IMR-90 (cell line): Measurements from ENCODE around the gene VHLL.

Experiments used
- CEBPB ChIP-seq: IDR thresholded peaks from 2 replicates; pipeline ENCODE4 v1.6.1; 2012; ENCODE audit warnings: low read depth, low read length, improper control_type of control experiment
- CHD1 ChIP-seq: IDR thresholded peaks from 2 replicates; pipeline ENCODE4 v1.6.1; 2012; ENCODE audit warnings: low read depth, low read length, improper control_type of control experiment
- CTCF ChIP-seq: conservative IDR thresholded peaks from 2 replicates; pipeline ENCODE4 v1.5.1; 2012; ENCODE audit warnings: mild to moderate bottlenecking, low read depth, low read length, improper control_type of control experiment

GRCh38 chr1:156281693-156282478 lies 17.2 kb downstream of the VHLL start:
- TF ChIP-seq CTCF, result no peak
- no peak for TF ChIP-seq CHD1
- no peak for TF ChIP-seq CEBPB
